Coronary artery (tissue), 2 donors: Measurements from ENCODE around the gene ANKRD11.
"Not testable (repeated sequence)": the region's sequence is repeated elsewhere in the genome, so short reads cannot be mapped to it uniquely, and the experiment has no call there.

Source experiments
- DNase-seq: peaks from one replicate; pipeline ENCODE4 v3.0.0-alpha.2; 2017; ENCODE audit warnings: low spot score
- H3K27ac ChIP-seq, 2 donors: fragments of 200-600 bp; sonication (generic); one replicate each; pipeline ENCODE4 v1.5.1; 2016 to 2019
- H3K4me3 ChIP-seq: fragments of 200-600 bp; sonication (generic); 2 replicates; pipeline ENCODE4 v1.5.1; 2016; ENCODE audit warnings: mild to moderate bottlenecking, moderate library complexity
- TF ChIP-seq, protein P1 (sequence below): fragments of 200-600 bp; sonication (generic); IDR thresholded peaks from one replicate; pipeline ENCODE4 v1.5.1; 2019; ENCODE audit warnings: antibody characterized with exemption

The ANKRD11 gene

DNA sequence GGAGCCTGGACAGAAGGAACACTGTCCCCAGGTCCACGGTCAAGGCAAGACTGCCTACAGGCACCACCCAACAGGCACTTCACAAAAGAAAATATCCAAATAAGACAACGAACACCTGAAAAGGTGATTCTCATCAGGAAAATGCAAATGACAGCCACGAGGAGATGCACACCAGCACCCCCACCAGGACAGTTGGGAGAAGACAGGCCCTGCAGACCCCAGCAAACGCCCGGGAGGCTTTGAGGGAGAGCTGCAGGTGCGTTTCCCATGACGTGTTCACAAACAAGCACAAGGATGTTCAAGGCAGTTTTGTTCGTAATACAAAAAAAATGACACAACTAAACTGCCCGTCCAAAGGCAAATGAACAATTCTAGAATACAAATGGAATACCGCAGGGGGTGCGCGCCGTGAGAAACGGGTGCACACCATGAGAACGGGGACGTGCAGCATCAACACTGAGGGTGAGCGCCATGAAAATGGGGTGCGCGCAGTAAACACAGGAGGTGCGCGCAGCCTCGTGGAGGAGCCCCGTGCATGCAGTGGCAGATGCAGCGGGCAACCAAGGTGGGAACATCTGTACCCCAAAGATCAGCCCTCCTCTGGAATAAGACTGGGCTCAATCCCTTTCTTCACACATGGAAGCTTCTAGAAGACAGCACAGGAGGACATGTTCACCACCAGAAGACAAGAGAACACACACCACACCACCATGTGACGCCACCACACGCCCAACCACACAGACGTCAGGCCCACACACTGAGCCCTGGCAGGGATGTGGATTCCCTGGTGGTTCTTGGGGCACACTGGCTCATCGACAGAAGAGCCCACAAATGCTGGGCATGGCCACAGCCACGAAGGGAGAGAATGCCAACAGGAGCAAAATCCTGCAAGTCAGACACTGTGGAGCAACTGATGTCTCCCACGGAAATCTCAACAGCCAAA, 181.7 kb downstream of the ANKRD11 start:
- no peak overlapping the region for H3K4me3 ChIP-seq
- TF ChIP-seq, protein P1, sequence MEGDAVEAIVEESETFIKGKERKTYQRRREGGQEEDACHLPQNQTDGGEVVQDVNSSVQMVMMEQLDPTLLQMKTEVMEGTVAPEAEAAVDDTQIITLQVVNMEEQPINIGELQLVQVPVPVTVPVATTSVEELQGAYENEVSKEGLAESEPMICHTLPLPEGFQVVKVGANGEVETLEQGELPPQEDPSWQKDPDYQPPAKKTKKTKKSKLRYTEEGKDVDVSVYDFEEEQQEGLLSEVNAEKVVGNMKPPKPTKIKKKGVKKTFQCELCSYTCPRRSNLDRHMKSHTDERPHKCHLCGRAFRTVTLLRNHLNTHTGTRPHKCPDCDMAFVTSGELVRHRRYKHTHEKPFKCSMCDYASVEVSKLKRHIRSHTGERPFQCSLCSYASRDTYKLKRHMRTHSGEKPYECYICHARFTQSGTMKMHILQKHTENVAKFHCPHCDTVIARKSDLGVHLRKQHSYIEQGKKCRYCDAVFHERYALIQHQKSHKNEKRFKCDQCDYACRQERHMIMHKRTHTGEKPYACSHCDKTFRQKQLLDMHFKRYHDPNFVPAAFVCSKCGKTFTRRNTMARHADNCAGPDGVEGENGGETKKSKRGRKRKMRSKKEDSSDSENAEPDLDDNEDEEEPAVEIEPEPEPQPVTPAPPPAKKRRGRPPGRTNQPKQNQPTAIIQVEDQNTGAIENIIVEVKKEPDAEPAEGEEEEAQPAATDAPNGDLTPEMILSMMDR: no peak
- no peak overlapping the region for H3K27ac ChIP-seq
- DNase-seq: no peak

DNA sequence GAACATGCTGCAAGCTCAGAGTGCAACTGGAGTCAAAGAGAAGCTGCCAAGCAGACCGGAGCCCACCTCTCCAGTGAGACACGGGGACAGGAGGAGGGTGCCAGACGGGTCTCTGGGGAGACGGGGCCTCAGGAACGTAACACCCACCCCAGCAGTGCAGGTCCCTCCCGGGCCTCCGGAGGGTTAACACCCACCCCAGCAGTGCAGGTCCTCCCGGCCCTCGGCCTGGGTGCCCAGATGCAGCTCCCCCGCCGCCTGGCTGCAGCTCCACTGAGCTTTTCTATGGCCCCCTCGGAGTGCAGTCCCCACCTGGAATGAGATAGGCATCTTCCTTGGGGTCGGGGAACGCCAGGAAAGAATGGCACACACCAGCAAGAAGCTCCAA, 182.9 kb downstream of the ANKRD11 start:
- Histone ChIP-seq H3K27ac (no peak overlapping the region), H3K4me3 (no peak overlapping the region)
- DNase-seq: no peak
- TF ChIP-seq, protein P1: no peak

DNA sequence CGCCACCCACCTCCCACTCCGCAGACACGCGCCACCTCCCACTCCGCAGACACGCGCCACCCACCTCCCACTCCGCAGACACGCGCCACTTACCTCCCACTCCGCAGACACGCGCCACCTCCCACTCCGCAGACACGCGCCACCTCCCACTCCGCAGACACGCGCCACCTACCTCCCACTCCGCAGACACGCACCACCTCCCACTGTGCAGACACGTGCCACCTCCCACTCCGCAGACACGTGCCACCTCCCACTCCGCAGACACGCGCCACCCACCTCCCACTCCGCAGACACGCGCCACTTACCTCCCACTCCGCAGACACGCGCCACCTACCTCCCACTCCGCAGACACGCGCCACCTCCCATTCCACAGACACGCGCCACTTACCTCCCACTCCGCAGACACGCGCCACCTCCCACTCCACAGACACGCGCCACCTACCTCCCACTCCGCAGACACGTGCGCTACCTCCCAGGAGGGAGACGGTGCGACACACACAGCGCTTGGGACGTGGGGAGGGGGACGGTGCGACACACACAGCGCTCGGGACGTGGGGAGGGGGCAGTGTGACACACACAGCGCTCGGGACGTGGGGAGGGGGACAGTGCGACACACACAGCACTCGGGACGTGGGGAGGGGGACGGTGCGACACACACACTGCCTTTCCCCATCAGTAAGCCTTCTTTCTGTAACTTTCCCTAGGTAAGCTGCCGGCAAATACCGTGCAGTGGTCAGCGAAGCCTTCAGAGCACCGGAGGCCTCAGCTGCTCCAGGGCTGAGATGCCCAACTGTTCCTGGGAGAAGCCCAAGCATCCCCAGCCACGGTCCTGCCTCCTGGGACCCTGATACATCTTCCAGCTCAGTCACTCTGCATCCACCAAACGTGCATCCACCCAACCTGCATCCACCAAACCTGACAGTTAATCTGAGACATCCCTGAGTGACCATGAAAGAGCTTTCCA, 183.6 kb downstream of the ANKRD11 start:
- not testable (repeated sequence) for H3K27ac ChIP-seq, DNase-seq, H3K4me3 ChIP-seq

DNA sequence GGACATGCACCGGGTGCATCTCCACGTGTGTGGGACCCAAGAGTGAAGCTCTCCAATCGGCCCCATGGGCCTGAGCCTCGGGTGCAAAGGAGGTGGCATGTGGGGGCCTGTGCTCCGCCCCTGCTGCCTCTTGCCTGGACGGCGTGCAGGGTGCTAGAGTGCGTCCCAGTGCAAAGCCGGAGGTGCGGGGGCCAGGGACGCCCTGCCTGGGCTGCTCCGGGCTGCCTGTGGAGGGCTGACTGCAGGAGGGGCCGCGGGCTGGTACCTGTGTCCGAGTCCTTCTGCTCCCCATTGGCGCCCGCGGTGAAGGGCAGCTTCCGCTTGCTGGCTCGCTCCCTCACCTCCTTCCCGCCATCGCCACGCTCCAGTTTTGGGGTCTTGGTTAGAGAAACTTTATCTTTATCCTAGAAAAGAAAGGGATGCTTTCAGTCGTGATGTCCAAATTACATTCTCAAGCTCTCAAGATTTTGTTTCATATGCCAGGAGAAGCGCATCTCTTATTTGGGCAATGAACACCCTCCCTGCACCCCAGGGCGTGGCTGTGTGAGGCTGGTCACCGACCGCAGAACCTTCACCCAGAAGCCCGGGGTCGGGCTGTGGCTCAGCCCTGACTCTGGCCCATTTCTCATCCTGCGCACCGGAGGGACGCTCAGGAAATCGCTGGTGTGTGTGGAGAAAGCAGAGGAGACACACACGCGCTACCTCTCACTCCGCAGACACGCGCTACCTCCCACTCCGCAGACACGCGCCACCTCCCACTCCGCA, 185.2 kb downstream of the ANKRD11 start:
- DNase-seq: no peak
- TF ChIP-seq, protein P1: no peak
- Histone ChIP-seq H3K4me3 (no peak overlapping the region), H3K27ac (no peak overlapping the region)

DNA sequence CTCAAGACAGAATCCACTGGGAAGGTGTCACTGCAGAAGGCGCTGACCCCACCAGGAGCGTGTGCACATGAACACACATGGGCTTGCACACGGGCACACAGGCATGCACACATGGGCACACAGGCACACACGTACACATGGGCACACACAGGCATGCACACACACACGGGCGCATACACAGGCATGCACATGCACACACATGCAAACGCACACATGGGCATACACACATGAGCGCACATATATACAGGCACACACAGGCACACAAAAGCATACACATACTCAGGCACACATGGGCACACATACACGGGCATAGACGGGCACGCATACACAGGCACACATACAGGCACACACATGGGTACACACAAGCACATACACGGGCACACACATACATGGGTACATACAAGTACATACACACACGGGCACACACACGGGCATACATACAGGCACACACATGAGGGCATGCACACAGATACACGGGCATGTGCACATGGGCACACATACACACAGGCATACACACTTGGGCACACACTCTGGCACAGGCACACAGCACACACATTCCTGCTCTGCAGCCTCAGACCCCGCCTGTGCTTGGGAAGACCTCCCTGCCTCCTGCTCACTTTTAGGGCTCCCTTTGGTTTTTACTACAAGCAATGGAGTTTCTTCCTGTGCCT, 186.0 kb downstream of the ANKRD11 start:
- TF ChIP-seq, protein P1: no peak
- DNase-seq: no peak
- Histone ChIP-seq H3K4me3 (no peak overlapping the region), H3K27ac (no peak overlapping the region)

DNA sequence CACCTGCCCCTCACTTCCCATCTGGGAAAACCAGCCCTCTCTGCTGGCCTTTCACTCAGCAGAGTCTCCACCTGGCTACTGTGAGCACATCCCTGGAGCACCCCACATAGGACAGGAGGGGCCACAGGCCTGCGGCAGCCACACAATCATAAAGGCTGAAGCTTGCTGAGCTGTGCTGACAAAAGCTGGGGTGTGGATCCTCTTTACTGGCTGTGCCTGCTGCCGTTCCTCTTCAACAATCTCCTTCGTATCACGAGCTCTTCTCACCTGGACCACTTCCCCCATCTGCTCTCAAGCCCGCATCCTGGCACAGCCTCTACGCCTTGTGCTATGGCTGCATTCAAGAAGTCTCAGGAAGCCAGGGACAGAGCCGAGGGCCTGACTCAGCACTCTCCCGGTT, 186.7 kb downstream of the ANKRD11 start:
- TF ChIP-seq, protein P1: no peak
- H3K27ac ChIP-seq: peak overlapping the region in 1 of 2 donors; percentile 96
- H3K4me3 ChIP-seq: no peak overlapping the region
- no peak for DNase-seq
